GM10266 (cell line): ENCODE measurements around the gene PRRX2.

ENCODE experiments used
- DNase-seq: peaks from one replicate; pipeline ENCODE4 v3.0.0; 2012; ENCODE audit errors: extremely low spot score
- TF ChIP-seq, protein P1 (sequence below): IDR thresholded peaks from 2 replicates; pipeline ENCODE4 v1.5.1; 2012; ENCODE audit warnings: mild to moderate bottlenecking, low read depth; ENCODE audit not compliant: control insufficient read depth, insufficient read depth; ENCODE audit errors: missing control alignments

The PRRX2 gene

DNA sequence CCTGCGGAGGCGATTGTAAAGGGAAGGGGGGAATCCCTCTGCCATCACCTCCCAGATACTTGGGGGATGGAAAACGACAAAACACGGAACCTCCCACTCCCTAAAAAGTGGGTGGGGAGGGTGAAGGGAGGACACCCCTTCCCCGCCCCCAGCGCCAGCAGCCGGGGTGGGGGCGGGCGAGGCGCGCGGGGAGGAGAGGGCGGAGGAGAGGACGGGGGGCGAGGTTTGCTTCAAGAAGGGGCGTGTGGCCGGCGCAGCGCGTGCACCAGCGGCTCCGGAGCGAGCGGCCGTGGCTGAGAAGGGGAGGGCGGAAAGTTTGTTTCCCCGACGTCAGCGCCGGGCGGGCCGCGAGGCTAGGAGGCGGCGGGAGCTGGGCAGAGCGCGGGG, at the start of gene PRRX2:
PRRX2 (plus strand) TSS at position 259 of the 387 bp plus-strand sequence. CDS start 221 bp downstream, outside the sequence.
- TF ChIP-seq, protein P1, sequence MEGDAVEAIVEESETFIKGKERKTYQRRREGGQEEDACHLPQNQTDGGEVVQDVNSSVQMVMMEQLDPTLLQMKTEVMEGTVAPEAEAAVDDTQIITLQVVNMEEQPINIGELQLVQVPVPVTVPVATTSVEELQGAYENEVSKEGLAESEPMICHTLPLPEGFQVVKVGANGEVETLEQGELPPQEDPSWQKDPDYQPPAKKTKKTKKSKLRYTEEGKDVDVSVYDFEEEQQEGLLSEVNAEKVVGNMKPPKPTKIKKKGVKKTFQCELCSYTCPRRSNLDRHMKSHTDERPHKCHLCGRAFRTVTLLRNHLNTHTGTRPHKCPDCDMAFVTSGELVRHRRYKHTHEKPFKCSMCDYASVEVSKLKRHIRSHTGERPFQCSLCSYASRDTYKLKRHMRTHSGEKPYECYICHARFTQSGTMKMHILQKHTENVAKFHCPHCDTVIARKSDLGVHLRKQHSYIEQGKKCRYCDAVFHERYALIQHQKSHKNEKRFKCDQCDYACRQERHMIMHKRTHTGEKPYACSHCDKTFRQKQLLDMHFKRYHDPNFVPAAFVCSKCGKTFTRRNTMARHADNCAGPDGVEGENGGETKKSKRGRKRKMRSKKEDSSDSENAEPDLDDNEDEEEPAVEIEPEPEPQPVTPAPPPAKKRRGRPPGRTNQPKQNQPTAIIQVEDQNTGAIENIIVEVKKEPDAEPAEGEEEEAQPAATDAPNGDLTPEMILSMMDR: no peak
- DNase-seq: no peak

DNA sequence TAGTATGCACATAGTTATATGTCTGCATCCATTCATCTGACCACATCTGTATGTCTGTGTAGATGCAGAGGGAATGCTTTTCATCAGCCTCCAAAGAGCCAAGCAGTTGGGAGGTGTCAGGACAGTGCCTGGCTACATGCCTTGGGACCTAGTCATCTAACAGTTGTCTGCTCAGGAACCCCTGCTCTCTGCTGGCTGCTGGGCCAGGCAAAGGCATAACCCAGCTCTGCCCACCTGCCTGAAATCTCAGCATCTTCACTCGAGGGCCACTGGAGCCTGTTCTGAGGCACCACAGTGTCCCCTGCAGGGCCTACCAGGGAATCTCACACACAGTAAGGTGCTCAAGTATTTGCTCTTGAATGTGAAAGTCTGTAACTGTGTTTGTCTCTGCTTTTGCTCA, 48.3 kb upstream of the PRRX2 start:
- DNase-seq: peak; percentile 42
- TF ChIP-seq, protein P1: peak; percentile 38

DNA sequence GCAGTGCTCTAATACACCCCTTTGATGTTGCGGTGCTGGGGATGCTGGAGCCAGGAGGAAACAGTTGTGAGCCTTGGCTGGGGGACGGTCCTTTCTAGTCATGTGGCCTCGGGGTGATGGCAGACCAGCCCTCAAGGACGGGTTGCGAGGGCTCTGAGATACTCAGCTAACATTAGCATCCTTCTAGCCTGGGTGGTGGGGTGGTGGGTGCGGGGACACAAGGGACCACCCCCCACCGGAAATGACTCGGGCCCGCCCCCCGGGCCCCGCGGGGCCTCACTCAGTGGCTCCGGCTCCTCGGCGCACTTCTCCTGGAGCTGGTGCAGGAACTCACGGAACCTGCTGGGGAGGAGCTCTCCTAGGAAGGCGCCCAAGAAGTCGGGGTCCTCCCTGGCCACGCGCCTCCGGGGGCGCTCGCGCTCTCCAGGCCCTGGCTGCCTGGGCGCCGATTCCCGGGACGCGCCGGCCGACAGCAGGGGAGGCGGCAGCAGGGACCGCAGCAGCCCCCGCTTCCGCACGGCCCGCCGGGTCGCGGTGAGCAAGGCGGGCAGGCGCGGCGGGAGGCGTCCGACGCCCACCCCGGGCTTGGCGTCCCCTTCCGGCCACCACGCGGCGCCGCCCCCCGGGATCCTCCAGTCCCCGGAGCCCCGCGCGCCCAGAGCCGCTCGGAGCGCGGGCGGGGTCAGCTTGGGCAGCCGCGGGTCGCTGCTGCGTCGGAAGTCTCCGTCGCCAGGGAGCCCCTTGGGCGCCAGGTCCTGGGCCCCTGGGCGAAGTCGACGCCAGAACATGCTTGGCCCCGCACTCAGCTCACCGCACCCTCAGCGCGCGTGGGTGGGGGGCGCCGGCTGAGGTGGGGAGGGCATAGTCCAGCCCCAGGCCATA, 45.4 kb upstream of the PRRX2 start:
- peak; percentile 37 for DNase-seq
- TF ChIP-seq, protein P1: peak; percentile 7

DNA sequence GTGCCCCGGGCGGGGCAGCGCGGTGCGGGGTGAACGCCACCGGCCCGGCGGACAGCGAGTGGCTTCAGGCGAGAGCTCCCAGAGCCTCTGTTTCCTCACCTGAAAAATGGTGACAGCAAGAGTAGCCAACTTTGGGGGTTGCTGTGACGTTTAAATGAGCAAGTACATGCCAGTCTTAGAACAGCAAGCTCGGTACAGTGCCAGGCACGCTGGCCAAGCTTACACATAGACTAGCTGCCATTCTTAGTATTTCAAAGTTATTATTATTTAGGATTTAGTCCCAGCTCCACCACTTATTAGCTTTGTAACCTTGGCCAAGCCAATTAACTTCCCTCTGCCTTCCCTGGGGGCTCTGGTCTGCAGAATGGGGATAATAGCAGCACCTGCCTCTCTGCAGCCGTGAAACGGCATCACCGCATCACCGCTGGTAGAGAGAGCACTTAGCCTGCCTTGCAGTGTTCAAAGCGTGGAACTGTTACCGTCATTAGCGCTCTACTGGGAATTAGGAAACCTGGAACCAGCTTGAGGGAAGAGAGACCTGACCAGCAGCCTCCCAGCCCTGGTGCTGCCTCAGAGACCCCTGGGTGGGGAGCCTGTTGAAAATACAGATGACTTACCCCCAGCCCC, 44.7 kb upstream of the PRRX2 start, which contains the start of gene C9orf50:
C9orf50 (minus strand) TSS at position 433 of the 627 bp plus-strand sequence. CDS start 527 bp downstream, outside the sequence.
- no peak for DNase-seq
- TF ChIP-seq, protein P1: no peak

DNA sequence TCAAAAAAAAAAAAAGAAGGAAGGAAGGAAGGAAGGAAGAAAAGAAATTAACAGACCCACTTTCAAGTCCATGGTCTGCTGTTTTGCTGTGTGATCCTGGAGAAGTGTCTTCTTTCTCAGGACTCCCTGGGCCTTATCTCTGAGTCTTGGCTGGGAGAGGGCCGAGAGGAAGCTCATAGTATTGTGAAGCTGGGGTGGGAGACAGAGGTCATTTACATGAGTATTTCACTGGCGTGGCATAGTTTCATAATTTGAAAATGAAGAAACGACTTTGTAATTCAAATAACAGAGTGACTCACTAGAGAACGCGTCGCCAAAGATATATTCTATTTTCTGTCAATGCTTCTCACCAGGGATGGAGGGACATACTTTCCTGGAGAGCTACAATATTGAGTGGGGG, 42.1 kb upstream of the PRRX2 start:
- TF ChIP-seq, protein P1: no peak
- DNase-seq: no peak

DNA sequence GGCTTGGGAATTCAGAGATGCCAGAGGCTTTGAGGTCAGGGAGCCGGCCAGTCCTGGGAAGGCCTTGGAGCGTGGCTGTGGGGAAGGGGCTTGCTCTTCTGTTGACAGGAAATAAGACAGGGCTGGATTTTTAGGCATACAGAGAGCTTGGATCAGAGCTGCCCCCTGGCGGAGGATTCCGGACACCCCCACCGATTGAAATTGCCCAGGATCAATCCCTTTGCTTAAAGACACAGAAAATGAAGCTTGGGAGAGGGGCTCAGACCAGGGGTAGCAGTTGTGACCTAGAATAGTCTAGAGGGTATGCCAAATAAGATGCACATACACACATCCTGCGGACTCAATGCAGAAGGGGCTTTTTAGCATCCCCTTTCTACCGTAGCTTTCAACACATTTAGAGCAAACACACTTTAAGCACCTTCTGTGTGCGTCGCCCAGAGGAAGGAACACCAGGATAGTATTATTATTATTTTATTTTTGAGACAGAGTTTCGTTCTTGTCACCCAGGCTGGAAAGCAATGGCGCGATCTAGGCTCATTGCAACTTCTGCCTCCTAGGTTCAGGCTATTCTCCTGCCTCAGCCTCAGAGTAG, 41.2 kb upstream of the PRRX2 start:
- TF ChIP-seq, protein P1: peak; percentile 77
- DNase-seq: peak; percentile 83
